HG02588 (cell line): ENCODE data around the gene CAPN5.
A peak's percentile ranks its signal among the peaks of the same experiment; 100 is the strongest.

ENCODE experiments used
- ATAC-seq: cut with Tn5 transposase; IDR thresholded peaks from one replicate; pipeline ENCODE4 v1.9.1; 2021; ENCODE audit warnings: mild to moderate bottlenecking, moderate library complexity; ENCODE audit not compliant: unreplicated experiment

CAPN5 gene

DNA sequence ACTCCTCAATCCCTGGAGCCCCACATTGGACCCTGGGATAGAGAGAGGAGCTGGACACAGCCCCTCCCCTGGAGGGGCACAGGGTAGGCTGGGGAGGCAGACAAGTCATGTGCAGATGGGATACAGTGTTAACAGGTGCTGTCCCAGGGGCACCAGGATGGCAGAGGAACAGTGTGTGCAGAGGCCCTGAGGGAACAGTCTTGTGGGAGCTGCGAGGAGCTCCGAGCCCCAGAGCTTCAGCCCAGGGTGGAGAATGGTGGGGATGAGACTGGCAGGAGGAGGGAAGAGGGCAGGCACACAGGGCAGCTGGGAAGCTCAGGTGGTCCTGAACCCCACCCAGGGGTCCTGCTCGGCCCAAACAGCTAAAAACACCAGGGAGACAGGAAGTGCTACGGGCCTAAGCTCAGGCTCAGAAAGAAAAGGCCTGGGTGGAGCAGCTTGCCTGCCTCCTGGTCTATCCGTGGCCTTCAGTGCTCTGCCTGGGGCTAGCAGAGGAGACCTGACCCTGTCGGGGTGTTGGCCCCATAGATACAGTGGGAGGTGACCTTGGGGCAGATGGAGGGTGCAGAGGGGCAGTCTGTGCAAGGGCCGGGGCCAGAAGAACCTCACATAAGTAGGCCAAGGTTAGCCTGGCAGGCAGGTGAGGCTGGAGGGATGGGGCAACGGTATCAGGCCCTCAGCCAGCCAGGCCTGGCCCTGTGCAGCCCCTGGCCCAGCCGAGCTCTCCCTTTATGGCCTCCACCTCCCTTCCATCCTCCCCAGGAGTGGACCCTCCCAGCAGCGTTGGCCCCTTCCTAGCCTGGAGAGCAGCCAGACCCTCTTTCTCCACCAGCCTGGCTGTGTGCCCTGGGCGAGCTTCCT is 15.4 kb downstream of the CAPN5 start:
- no peak for ATAC-seq

DNA sequence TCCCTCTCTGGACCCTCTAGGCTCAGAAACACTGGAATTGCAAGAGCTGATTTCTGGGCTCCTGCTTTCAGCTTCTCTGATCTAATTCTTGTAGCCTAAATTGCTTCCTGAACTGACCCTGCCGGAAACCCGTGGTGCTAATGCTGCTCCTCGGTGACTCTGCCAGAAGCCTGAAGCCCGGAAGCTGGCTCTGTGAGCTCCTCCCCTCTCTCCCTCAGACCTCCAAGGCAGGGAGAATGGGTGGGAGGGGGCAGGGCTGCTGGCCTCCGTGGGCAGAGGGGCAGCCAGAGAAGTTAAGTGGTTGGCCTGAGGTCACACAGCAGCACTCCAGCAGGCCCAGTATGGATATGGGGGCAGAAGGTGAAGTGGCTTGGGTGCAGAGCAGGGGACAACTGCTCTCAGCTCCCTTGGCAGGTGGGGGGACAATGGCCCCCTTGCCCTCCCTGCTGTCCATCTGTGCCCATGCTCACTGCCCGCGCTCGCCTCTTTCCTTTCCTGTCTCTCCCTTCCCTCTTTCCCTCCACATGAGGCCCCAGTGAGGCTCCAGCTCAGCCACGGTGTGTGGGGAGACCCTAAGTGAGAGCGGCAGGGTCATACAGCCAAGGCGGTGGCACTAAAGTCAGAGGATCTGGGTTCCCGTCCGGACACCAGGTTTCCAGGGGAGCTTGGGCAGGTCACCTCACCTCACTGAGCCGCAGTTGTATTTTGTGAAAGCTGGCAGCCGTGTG is 16.2 kb downstream of the CAPN5 start:
- ATAC-seq = no peak

- no peak for ATAC-seq
Observed at GRCh38 chr11:77083566-77084245, 16.9 kb downstream of the CAPN5 start.

- ATAC-seq = no peak
Observed at GRCh38 chr11:77084581-77085191, 17.9 kb downstream of the CAPN5 start.

- ATAC-seq = no peak
Observed at GRCh38 chr11:77085652-77086051, 18.9 kb downstream of the CAPN5 start.

DNA sequence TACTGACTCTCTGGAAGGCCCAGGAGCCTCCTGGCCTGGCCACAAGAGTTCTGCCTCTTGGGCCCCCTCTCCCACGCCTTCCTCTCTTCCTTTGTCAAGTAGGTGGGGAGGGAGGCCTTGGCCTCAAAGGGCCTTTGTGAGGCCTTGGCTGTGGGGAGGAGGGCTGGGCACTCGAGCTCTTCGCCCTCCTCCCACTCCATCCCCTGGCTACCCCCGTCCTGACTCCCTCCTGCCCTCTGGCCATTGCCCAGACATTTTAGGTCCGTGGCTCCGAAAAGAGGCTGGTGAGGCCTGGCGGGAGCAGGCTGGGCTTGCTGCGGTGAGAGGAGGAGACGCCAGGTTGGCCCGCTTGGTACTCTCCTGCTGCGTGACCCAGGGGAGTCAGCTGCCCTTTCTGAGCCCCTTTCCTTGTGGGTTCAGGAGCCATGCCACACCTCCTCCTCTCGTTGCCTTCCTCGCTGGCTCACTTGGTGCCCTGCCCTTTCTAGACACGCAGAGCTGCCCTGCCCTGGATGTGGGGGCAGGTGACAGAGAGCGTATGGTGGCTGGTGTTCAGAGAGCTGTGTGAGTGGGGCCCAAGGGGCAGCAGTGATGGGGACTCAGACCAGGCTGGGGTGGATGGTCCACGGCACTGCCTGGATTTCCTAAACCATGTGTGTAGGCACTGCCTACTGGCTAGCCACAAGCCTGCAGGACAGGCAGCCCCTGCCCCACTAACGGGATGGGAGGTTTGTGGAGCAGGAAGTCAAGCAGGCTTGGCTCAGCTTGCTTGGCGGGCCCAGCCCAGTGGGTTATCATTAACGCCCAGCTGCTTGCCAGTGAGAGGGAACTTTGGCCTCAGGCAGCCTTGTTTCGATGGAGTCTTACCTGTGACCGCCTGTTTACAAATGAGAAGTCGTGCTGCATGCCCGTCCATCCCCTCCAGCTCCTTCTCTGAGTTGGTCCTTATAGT is 20.0 kb downstream of the CAPN5 start:
- no peak for ATAC-seq

GRCh38 chr11:77087723-77088225 is 21.0 kb downstream of the CAPN5 start:
- ATAC-seq = no peak

- ATAC-seq = no peak
Observed at GRCh38 chr11:77088236-77089003, 21.6 kb downstream of the CAPN5 start.

- no peak for ATAC-seq
Observed at GRCh38 chr11:77089004-77089545, 22.3 kb downstream of the CAPN5 start.

GRCh38 chr11:77090046-77090372 is 23.2 kb downstream of the CAPN5 start:
- ATAC-seq = no peak

DNA sequence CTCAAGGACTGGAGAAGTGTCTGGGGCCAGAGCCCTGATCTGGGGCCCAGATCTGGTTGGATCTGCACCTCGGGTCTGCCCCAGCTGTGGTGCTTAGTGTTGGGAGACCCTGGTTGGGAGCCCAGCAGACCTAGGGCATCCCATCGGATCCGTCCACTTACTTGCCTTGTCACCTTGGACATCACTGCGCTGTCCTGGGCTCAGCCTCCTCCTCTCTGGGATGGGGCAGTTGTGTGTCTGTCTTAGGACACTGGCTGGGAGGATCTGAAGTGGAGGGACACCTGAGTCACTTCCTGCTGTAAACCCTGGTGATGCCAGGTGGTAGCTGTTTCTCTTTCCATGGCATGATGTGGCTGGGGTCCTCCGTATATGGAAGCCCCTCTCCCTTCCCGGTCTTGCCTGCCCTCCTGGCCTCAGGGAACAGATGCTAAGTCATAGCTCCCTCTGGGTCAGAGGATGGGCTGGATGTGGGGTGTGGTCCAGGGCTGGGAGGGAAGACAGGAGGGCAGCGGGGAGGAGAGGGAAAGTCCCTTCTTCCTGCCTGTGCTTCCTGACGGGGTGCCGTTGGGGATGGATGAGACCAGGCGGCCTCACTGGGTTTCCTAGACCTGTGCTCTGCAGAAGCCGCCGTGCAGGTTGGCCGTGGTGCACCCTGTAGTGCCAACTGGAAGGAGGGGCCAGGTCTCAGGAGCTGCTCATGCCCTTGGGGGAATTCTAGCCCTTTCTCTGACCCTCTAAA is 23.8 kb downstream of the CAPN5 start:
- no peak for ATAC-seq

GRCh38 chr11:77091146-77091940 is 24.6 kb downstream of the CAPN5 start:
- peak; percentile 84 for ATAC-seq

GRCh38 chr11:77092382-77092781 is 25.6 kb downstream of the CAPN5 start:
- ATAC-seq = no peak

GRCh38 chr11:77093056-77093891 is 26.5 kb downstream of the CAPN5 start:
- ATAC-seq = no peak

- no peak for ATAC-seq
Observed at GRCh38 chr11:77093987-77094840, 27.4 kb downstream of the CAPN5 start.
